ENCODE results near the gene PTGS1. TPM values are rescaled to one million over a fixed set of nuclear protein-coding genes. Genes with fewer than 3 reads are reported as not detected.

PTGS1 gene
- total and polyA plus RNA-seq, 4 donors: 0.84 to 5.3 (median 1.1) TPM

DNA sequence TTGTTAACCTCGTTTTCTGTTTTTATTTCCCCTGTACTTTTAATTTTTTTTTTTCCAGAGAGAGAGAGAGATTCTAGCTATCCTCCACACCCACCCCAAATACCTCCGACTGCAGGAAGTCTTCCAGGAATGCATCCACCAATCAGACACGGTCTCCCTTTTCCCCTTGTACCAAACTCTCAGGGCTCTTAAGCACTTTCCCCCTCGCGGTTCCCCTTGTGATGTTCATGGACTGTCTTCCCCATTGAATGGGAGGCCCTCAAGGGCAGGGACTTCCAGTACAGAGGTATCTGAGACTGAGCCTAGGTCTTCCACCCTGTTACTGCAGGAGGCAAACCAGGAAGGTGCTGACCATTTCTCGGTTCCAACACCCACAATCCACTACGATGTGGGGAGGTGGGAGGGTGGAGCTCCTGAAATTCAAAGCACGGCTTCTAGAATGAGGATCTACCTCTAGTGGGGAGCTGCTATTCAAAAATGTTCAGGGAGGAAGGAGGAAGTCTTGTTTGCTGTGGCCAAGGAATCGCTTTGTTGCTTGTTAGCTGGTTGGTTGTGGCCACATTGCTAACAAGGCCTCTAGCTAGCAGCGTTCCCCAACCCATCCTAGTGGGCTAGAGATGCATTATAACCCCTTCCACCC lies 37.5 kb upstream of the PTGS1 start:
- H3K4me3 ChIP-seq (ENCODE audit: low read depth in 1 of 3, low read length in 3 of 3): no peak overlapping the region
- 79% methylated on average over 10 of the region's 10 CpGs for WGBS

More for the DNA sequence above, 37.5 kb upstream of the PTGS1 start:
- H3K9ac ChIP-seq (ENCODE audit: low read depth in 1 of 2, low read length in 2 of 2): no peak overlapping the region
- peaks cover 0 to 4% (median 2%) of the 10 kb centered on the region in 4 donors for H3K36me3 ChIP-seq (ENCODE audit: control insufficient read depth in 4 of 4, insufficient read depth in 3 of 4, low read depth in 1 of 4, low read length in 3 of 4)
- H3K9me3 ChIP-seq (ENCODE audit: control insufficient read depth in 4 of 4, low read length in 3 of 4): no peaks in the 10 kb centered on the region
- H3K27me3 ChIP-seq (ENCODE audit: control insufficient read depth in 4 of 4, insufficient read depth in 4 of 4, low read length in 3 of 4): no peaks in the 10 kb centered on the region
- peak; percentile 28 for DNase-seq (ENCODE audit: low spot score)
- no peak overlapping the region for H3K27ac ChIP-seq (ENCODE audit: low read depth in 1 of 2, low read length in 2 of 2)
- H3K4me1 ChIP-seq (ENCODE audit: control insufficient read depth in 4 of 4, insufficient read depth in 4 of 4, low read length in 3 of 4): no peaks in the 10 kb centered on the region
- TF ChIP-seq EGR1 (IDR thresholded peaks at IDR 0.05; ENCODE audit: low read depth in 2 of 2) (no peak), FOXA1 (IDR thresholded peaks at IDR 0.05) (no peak), RXRA (IDR thresholded peaks at IDR 0.05) (no peak), JUND (IDR thresholded peaks at IDR 0.05) (no peak), SP1 (IDR thresholded peaks at IDR 0.05) (no peak), FOXA2 (IDR thresholded peaks at IDR 0.05) (no peak), GABPA (IDR thresholded peaks at IDR 0.05 in 1 of 2, conservative IDR thresholded peaks at IDR 0.05 in 1 of 2) (no peak), HNF4A (conservative IDR thresholded peaks at IDR 0.05) (no peak), YY1 (IDR thresholded peaks at IDR 0.05) (no peak), RAD21 (IDR thresholded peaks at IDR 0.05) (no peak), TAF1 (conservative IDR thresholded peaks at IDR 0.05) (no peak), NR2F2 (IDR thresholded peaks at IDR 0.05) (no peak), HNF4G (IDR thresholded peaks at IDR 0.05) (no peak)
- TF ChIP-seq, protein P1, sequence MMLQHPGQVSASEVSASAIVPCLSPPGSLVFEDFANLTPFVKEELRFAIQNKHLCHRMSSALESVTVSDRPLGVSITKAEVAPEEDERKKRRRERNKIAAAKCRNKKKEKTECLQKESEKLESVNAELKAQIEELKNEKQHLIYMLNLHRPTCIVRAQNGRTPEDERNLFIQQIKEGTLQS (IDR thresholded peaks at IDR 0.05): no peak
- TF ChIP-seq, protein P2, sequence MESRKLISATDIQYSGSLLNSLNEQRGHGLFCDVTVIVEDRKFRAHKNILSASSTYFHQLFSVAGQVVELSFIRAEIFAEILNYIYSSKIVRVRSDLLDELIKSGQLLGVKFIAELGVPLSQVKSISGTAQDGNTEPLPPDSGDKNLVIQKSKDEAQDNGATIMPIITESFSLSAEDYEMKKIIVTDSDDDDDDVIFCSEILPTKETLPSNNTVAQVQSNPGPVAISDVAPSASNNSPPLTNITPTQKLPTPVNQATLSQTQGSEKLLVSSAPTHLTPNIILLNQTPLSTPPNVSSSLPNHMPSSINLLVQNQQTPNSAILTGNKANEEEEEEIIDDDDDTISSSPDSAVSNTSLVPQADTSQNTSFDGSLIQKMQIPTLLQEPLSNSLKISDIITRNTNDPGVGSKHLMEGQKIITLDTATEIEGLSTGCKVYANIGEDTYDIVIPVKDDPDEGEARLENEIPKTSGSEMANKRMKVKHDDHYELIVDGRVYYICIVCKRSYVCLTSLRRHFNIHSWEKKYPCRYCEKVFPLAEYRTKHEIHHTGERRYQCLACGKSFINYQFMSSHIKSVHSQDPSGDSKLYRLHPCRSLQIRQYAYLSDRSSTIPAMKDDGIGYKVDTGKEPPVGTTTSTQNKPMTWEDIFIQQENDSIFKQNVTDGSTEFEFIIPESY (IDR thresholded peaks at IDR 0.05): no peak
- TF ChIP-seq, protein P3, sequence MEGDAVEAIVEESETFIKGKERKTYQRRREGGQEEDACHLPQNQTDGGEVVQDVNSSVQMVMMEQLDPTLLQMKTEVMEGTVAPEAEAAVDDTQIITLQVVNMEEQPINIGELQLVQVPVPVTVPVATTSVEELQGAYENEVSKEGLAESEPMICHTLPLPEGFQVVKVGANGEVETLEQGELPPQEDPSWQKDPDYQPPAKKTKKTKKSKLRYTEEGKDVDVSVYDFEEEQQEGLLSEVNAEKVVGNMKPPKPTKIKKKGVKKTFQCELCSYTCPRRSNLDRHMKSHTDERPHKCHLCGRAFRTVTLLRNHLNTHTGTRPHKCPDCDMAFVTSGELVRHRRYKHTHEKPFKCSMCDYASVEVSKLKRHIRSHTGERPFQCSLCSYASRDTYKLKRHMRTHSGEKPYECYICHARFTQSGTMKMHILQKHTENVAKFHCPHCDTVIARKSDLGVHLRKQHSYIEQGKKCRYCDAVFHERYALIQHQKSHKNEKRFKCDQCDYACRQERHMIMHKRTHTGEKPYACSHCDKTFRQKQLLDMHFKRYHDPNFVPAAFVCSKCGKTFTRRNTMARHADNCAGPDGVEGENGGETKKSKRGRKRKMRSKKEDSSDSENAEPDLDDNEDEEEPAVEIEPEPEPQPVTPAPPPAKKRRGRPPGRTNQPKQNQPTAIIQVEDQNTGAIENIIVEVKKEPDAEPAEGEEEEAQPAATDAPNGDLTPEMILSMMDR (IDR thresholded peaks at IDR 0.05; ENCODE audit: low read depth, low read length, missing input control): no peak
- TF ChIP-seq, protein P4, sequence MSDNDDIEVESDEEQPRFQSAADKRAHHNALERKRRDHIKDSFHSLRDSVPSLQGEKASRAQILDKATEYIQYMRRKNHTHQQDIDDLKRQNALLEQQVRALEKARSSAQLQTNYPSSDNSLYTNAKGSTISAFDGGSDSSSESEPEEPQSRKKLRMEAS (IDR thresholded peaks at IDR 0.05): no peak
- TF ChIP-seq, protein P5, sequence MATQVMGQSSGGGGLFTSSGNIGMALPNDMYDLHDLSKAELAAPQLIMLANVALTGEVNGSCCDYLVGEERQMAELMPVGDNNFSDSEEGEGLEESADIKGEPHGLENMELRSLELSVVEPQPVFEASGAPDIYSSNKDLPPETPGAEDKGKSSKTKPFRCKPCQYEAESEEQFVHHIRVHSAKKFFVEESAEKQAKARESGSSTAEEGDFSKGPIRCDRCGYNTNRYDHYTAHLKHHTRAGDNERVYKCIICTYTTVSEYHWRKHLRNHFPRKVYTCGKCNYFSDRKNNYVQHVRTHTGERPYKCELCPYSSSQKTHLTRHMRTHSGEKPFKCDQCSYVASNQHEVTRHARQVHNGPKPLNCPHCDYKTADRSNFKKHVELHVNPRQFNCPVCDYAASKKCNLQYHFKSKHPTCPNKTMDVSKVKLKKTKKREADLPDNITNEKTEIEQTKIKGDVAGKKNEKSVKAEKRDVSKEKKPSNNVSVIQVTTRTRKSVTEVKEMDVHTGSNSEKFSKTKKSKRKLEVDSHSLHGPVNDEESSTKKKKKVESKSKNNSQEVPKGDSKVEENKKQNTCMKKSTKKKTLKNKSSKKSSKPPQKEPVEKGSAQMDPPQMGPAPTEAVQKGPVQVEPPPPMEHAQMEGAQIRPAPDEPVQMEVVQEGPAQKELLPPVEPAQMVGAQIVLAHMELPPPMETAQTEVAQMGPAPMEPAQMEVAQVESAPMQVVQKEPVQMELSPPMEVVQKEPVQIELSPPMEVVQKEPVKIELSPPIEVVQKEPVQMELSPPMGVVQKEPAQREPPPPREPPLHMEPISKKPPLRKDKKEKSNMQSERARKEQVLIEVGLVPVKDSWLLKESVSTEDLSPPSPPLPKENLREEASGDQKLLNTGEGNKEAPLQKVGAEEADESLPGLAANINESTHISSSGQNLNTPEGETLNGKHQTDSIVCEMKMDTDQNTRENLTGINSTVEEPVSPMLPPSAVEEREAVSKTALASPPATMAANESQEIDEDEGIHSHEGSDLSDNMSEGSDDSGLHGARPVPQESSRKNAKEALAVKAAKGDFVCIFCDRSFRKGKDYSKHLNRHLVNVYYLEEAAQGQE (IDR thresholded peaks at IDR 0.05): no peak
